Sigmoid colon (tissue), 4 donors: ENCODE data around the gene SLC16A4.

Experiments
- EP300 ChIP-seq, 4 donors: sonication (generic); formaldehyde crosslinking; IDR thresholded peaks; one replicate each; pipeline ENCODE4 v1.6.1; 2017; ENCODE audit warnings: antibody characterized with exemption in 4 of 4
- POLR2A ChIP-seq, 2 donors: fragments of 450-650 bp; IDR thresholded peaks; one replicate each; pipeline ENCODE4 v1.6.1; 2016; ENCODE audit warnings: antibody characterized with exemption in 2 of 2, mild to moderate bottlenecking in 2 of 2, moderate library complexity in 2 of 2
- POLR2AphosphoS5 ChIP-seq, 4 donors: sonication (generic); formaldehyde crosslinking; IDR thresholded peaks; one replicate each; pipeline ENCODE4 v1.6.1; 2017; ENCODE audit warnings: antibody characterized with exemption in 4 of 4
- TF ChIP-seq, protein P1 (sequence below), 4 experiments: fragments of 450-650 bp in 3 of 4; fragments of 200-600 bp in 1 of 4; IDR thresholded peaks; one replicate each; pipeline ENCODE4 v1.5.1; 2016 to 2019; ENCODE audit warnings: antibody characterized with exemption in 4 of 4, mild to moderate bottlenecking in 3 of 4, moderate library complexity in 2 of 4

DNA sequence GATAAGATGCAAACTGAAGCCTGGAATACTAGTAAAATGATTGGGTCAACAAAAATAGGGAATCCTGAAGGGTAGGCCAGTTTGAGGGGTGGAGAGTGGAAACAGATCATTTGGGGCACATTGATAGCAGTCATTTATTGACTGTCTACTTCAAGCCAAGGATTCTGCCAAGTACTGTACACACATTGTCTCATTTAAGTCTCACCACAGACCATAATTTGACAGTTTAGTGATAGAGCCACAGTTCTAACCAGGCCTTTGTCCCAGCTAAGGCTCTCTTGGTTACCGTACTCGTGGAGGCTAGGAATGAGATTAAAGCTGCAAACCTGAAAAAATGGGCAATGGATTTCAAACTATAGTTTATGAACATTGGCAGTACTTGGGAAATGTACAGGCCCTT is 40.5 kb downstream of the SLC16A4 start:
- TF ChIP-seq EP300 (IDR thresholded peaks at IDR 0.05): no peak
- TF ChIP-seq, protein P1, sequence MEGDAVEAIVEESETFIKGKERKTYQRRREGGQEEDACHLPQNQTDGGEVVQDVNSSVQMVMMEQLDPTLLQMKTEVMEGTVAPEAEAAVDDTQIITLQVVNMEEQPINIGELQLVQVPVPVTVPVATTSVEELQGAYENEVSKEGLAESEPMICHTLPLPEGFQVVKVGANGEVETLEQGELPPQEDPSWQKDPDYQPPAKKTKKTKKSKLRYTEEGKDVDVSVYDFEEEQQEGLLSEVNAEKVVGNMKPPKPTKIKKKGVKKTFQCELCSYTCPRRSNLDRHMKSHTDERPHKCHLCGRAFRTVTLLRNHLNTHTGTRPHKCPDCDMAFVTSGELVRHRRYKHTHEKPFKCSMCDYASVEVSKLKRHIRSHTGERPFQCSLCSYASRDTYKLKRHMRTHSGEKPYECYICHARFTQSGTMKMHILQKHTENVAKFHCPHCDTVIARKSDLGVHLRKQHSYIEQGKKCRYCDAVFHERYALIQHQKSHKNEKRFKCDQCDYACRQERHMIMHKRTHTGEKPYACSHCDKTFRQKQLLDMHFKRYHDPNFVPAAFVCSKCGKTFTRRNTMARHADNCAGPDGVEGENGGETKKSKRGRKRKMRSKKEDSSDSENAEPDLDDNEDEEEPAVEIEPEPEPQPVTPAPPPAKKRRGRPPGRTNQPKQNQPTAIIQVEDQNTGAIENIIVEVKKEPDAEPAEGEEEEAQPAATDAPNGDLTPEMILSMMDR (IDR thresholded peaks at IDR 0.05): no peak
- no peak for TF ChIP-seq POLR2A (IDR thresholded peaks at IDR 0.05)
- no peak for TF ChIP-seq POLR2AphosphoS5 (IDR thresholded peaks at IDR 0.05)
